A204.1 (cell line): ENCODE data around the gene MEGF6.

ENCODE experiments used
- FAIRE-seq: peaks from 2 replicates; lab custom pipeline; 2012; peaks lifted over from hg19 to GRCh38; lab: Jason Lieb, UNC

MEGF6 gene, protein sequence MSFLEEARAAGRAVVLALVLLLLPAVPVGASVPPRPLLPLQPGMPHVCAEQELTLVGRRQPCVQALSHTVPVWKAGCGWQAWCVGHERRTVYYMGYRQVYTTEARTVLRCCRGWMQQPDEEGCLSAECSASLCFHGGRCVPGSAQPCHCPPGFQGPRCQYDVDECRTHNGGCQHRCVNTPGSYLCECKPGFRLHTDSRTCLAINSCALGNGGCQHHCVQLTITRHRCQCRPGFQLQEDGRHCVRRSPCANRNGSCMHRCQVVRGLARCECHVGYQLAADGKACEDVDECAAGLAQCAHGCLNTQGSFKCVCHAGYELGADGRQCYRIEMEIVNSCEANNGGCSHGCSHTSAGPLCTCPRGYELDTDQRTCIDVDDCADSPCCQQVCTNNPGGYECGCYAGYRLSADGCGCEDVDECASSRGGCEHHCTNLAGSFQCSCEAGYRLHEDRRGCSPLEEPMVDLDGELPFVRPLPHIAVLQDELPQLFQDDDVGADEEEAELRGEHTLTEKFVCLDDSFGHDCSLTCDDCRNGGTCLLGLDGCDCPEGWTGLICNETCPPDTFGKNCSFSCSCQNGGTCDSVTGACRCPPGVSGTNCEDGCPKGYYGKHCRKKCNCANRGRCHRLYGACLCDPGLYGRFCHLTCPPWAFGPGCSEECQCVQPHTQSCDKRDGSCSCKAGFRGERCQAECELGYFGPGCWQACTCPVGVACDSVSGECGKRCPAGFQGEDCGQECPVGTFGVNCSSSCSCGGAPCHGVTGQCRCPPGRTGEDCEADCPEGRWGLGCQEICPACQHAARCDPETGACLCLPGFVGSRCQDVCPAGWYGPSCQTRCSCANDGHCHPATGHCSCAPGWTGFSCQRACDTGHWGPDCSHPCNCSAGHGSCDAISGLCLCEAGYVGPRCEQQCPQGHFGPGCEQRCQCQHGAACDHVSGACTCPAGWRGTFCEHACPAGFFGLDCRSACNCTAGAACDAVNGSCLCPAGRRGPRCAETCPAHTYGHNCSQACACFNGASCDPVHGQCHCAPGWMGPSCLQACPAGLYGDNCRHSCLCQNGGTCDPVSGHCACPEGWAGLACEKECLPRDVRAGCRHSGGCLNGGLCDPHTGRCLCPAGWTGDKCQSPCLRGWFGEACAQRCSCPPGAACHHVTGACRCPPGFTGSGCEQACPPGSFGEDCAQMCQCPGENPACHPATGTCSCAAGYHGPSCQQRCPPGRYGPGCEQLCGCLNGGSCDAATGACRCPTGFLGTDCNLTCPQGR (N-terminal part only)

DNA sequence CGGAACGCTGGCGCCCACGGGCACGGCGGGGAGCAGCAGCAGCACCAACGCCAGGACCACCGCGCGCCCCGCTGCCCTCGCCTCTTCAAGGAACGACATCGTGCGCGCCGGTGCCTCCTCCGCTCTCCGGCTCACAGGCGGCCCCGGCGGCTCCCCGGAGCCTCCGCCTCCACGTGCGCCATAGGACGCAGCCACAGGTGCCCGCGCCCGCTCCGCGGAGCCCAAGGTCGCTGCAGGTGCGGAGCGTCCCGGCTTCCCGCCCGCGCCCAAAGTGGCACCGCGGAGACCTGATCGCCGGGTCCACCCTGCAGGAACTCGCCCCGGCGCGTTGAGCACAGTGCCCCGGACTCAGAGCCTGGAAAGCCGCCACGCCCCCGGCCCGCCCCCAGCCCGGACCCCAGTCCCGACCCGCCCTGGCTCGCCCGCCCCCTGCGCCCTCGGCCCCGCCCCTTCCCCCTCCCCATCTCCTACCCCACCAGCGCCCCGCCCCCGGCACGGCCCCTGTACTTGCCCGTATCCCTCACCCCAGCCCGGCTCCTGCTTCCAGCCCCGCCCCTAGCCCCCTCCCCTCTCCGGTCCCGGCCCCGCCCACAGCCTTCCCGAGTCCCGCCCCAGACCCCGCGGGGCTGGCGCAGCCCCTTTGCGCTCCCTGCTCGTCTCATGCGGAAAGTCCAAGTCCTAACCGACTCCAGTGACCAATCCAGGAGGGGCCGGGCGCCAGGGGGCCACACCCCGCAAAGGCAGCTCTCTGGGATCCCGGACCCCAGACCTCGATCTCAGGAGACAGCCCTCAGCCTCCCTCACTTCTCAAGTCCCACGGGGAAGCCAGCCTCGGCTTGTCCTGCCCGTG is at the start of gene MEGF6:
Gene MEGF6 (minus strand): TSS at position 339 of the 850 bp plus-strand sequence. CDS start 240 bp downstream, at position 99.
- no peak for FAIRE-seq

DNA sequence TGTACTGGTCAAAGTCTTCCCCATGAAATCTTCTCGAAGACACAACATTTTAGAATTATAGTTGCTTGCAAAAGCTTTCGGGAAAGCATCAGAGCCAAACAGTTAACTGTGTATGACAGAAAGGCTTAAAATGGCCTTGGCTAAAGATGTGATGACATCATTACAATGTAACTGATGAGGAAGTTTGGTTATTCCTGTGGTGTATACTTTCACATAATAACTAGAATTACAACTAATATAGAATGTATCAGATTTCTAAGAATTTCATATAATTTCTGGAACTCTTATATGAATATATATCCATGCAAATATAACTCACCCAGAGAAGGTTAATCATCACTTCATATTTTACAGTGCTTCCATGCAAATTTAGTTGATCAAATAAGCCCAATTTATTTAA is 49.4 kb upstream of the MEGF6 start:
- FAIRE-seq = no peak

DNA sequence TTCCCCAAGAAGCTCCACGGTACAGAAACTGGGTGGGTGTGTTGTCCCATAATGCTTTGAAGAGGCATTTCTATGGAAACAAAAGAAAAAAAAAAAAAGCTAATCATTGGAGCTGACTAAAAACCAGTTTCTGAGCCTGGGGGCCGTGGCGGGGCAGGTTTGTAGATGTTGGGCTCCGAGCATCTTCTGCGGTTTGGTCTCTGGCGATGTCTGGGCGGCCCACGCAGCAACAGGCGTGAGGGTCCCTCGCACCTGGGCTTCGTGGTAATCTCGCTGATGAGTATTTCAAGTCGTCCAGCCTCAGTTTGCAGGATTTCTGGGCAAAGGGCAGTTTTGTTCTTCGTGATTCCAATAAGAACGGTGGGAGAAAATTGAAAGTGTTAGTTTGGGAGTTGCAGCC is 47.8 kb upstream of the MEGF6 start:
- no peak for FAIRE-seq

DNA sequence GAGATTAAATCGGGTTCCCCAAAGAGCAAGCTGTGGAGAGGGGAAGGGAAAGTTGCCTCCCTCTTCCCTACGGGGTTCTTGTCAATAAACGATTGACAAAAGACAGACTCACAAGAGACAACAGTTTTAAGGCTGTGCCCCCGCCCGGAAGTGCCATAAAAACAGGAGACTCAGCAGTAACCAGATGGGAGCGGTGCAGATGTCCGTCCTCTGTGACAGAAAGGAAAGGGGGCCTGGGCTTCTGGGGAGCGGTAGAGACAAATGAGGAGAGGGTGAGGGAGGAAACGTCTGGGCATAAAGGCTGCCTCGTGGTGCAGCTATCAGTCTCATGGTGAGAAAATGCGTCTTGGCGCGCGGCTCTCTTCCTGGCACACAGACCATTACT is 46.9 kb upstream of the MEGF6 start:
- FAIRE-seq = no peak

DNA sequence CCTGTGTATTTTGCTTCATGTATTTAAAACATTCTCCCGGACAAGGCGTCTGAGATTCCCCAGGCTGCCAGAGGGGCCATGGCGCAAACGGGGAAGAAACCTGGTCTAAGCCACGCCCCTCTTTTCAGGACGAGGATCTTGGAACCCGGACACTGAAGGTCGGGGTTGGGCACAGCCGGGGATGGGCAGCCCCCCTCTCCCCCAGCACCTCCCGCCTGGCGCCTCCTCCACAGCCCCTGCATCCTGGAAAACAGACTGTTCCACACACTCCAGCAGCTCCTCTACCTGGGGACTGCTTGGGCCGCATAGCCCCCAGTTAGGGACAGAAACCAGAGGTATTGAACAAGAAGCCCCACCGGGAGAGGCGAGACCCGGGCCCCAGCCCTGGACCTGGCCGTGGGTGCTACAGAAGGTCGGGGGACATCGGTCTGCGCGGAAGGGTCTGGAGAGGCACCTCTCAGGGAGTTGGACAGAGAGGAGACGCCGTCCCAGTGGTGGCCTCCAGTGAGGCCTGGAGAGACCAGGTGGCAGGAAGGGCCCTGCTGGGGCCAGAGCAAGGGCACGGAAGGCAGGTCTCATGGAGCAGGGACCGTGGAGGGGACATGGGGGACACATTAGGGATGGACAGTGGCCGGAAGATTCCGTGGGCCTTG is 46.4 kb upstream of the MEGF6 start:
- no peak for FAIRE-seq

DNA sequence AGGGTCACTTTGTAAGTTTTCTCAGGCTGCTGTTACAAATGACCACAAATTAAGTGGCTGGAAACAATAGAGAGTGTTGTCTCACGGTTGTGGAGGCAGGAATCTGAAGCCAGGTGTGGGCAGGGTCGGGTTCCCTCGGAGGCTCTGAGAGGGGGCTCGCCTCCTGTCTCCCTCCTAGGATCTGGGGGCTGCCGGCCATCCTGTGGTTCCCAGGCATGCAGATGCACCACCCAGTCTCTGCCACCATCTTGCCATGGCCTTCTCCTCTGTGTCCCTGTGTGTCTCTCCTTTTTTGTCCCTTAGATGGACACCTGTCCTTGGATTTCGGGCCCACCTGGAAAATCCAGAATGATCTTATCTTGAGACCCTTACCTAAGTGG is 45.8 kb upstream of the MEGF6 start:
- FAIRE-seq = no peak

DNA sequence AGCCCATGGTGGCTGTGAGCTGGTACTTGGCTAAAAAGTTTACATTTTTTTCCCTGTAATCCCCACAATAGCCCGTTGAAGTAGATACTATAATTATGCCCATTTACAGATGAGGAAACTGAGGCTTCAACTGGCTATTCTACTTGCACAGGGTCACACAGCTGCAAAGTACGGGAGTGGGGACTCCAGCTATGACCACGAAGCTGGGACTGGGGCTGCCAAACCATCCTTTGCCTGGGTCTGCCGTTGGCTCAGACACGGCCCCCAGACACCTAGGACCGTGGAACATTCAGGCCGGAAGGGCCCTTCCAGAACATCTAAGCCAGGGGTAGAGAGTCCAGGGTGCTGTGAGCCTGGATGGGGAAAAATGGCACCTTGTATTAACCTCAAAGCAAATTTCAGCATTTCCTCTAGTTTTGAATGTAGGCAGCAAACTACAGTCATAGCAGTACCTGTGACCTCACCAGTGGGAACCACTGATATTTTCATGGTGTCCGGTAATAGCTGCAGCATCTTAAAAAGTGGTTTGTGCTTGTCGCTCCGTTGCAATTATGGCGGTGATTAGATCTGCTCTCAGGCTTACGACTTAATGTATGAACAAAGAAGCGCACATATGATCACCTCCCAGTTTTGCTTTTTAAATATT is 45.3 kb upstream of the MEGF6 start:
- FAIRE-seq = no peak

DNA sequence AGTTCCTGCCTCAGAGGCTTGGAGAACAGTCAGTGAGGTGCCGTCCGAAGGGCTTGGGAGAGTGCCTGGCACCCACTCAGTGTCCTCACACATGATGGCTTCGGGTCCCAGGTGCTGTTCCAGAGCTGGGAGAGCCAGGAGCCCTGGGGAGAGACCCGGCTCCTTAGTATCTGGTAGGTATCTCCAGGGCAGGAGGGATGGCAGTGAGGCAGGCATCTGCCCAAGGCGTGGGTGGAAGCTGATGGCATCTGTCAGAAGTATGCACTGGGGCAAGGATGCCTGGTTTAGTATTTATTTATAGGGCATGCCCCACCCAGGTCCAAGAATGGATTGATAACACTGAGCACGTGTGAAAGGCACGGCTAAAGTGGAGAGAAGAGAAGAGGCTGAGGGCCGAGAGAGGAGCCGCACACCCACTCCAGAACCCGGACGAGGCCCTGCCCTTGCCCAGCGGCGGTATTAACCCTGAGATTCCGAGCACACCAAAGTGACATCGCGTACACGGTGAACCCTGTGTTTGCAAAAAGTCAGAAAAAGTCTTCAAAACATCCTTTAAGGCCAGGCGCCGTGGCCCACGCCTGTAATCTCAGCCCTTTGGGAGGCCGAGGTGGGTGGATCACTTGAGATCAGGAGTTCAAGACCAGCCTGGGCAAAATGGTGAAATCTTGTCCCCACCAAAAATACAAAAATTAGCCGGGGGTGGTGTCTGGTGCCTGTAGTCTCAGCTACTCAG is 43.4 kb upstream of the MEGF6 start:
- FAIRE-seq = no peak

DNA sequence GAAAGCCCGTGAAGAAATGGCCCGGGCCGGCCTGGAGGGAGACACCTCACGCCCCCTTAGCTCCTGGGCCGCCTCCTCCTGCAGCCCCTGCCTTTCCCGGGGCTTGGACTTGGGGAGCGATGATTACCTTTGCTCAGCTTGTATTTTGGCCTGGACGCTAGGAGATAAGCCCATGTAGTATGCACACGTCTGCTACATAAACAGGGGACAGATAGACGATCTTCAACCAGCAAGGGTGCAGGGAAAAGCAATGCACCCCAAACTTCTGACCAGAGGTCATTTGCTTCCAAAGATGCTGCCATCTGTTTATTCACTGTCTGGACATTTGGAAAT is 41.9 kb upstream of the MEGF6 start:
- FAIRE-seq = no peak

DNA sequence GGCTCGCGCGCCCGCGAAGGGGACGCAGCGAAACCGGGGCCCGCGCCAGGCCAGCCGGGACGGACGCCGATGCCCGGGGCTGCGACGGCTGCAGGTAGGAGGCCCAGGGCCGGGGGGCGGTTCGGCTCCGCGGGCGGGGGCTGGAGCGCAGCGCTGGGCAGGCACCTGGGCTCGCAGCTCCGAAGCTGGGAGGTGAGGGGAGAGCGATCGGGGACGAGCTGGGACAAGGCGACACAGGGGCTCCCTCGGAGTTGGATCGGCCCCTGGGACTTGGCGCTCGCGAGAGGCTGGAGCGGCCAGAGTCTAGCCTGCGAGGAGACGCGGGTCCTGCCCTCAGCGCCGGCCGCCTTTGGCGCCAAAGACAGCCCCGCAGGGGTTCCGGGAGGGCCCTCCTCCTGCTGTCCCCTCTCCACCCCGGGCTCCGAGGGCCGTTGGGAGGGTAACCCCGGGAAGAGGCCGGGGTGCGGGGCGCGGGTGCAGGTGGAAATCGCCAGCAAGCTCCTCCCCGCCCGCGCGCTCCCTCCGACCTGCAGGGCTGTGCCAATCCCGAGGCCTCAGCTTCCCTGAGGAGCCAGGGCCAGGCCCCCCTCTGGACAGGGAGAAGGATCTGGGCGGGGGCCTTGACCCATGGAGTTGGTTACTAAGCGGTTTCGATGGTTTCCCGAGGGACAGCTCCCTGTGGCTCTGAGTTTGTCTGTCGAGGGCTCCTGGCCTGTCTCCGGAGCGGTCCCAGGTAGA is 41.4 kb upstream of the MEGF6 start:
- FAIRE-seq = no peak

DNA sequence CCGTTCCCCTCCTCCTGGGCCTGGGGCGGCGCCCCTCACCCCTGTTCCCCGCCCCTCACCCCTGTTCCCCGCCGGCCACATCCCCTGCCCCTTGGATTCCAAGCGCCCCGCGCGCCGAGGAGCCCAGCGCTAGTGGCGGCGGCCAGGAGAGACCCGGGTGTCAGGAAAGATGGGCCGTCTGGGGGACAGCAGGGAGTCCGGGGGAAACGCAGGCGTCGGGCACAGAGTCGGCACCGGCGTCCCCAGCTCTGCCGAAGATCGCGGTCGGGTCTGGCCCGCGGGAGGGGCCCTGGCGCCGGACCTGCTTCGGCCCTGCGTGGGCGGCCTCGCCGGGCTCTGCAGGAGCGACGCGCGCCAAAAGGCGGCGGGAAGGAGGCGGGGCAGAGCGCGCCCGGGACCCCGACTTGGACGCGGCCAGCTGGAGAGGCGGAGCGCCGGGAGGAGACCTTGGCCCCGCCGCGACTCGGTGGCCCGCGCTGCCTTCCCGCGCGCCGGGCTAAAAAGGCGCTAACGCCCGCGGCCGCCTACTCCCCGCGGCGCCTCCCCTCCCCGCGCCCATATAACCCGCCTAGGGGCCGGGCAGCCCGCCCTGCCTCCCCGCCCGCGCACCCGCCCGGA is 40.7 kb upstream of the MEGF6 start, which contains the start of gene TP73:
Gene TP73 (plus strand): TSS at position 587 of the 618 bp plus-strand sequence. CDS start 29,850 bp downstream, outside the sequence.
- FAIRE-seq = no peak

DNA sequence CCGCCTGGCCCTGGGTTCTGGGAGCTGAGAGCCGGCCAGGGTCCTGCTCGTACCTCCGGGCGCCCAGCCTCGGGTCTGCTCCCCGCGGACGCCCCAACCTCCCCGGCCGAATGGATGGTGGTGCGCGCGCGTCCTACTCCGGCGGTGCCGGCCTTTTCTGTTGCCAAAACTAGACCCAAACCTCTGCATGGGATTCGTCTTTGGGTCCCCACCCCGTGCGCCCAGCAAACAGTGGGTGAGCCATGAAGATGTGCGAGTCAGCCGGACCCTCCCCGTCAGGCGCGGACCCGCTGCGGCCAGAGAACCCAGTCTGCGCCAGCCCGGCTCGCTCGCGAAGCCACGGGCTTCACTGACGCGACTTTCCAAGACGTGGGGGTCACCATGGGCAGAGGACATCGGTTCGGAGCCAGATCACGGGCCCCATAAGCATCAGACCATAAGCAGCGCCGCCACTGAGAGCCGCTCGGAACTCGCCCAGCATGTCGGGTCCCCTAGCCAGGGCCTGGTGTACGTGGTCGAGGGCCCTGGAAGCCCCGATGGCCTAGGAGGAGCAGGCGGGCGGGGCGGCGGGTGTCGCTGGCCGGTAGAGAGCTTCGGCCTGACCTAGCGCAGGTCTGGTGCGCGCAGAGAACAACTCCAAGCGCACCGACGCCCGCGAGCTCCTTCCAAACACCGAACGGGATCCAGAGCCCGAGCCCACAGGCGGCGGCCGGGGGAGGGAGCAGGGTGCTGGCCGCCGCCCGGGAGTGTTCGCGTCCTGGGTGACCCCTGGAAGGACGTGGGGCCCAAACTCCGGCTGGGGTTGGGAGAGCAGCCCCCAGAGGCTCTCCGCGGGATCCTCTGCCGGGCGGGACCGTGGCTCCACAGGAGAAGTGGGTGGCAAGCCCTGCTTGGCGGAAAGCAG is 40.0 kb upstream of the MEGF6 start:
- no peak for FAIRE-seq

DNA sequence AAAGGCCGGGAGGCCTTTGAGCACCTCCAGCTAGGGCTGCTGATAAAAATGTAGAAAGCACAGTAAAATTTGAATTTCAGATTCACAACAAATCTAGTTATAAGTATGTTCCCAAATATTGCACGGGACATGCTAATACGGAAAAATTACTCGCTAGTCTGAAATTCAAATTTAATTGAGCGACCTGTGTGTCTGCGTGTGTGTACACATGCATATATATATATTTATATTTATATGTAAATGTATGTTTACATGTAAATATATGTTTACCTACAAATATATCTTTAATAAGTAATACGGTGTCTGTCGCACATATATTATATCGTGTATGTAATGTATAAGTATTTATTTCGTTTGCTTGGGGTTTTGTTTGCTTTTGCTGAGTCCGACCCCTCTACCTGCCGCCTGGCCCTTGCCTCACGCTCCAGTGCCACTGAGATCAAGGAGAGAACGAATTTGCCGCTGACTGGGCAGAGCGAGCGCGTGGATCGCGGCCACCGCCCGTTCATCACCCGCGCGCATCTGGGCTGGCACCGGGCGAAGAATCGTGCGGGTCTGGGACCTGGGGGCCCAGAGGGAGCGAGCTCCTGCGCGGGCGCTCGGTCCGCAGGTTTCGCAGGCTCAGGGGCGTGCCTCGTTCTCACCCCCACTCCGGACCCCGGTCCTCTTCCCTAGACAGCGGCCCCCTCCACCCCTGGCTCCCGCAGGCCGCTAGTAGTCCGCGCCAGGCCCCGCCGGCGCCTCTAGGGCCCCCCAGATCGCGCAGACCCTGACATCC is 39.1 kb upstream of the MEGF6 start:
- FAIRE-seq = no peak

DNA sequence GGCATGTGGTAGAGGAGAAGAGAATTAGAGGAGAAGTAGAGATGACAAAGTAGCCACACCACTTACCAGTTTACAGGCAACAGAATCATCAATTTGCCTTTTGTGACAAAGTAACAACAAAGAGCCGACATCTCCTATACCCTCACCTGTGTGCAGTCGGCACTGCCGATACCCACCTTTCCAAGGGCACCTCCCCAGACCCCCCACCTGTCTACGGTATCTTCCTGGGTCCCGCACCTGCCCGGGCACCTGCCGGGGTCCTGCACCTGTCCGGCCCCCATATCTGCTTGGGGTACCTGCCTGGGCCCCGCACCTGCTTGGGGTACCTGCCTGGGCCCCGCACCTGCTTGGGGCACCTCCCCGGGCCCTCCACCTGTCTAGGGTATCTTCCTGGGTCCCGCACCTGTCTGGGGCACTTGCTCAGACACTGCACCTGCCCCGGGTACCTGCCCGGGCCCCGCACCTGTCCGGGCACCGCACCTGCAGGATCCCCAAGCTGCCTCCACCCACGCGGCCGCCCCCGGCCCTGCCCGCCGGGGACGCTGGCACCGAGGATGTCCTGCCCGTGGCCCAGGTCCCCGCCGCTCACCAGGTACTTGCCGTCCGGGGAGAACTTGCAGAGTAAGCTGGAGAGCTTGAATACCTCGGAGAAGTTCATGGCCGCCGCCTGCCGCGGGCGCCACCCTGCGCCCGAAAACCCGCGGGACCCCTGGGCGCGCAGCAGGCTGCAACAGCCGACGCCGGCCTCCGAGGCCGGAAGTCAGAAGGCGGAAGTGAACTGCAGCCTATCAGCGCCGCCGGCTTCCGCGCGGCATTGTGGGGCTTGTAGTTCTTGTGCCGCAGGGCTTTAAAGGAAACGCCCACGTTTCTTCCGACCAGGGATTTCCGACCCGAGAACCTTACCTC is 38.3 kb upstream of the MEGF6 start, which contains the start of gene WRAP73:
Gene WRAP73 (minus strand): TSS at position 762 of the 906 bp plus-strand sequence. CDS start 104 bp downstream, at position 658.
- peak; percentile 27 for FAIRE-seq

DNA sequence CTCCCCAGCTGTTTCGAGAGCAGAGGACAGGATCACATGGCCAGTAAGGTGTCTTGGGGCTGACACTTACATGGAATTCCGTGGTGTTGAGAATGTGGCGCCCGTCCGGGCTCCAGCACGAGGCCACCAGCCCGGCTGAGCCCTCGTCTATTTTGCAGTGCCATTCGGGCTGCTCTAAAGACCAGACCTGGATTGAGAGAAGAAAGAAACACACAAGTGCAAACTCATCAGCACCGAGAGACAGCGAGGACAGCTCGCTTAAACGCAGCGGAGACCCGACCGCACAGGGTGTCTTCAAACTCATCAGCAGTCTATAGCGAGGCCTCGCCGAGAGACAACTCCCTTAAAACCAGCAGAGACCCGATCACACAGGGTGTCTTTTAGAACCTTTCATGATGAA is 35.3 kb upstream of the MEGF6 start:
- FAIRE-seq = no peak
